ENCODE results near the gene ZFP36L1.

GRCh38 chr14:68782091-68782981, 10.5 kb downstream of the ZFP36L1 start:
- TF ChIP-seq CTCF (IDR thresholded peaks at IDR 0.05) (peak in 1 of 4 experiments; percentile 2), POLR2A (IDR thresholded peaks at IDR 0.05) (no peak)
